Right atrium auricular region (tissue), 2 donors: Measurements from ENCODE around the gene VEZT. TPM values are rescaled to one million over a fixed set of nuclear protein-coding genes. Genes with fewer than 3 reads are reported as not detected.

Experiments
- DNase-seq: peaks from one replicate; pipeline ENCODE4 v3.0.0-alpha.2; 2019; ENCODE audit warnings: low spot score
- H3K27ac ChIP-seq, 2 donors: fragments of 200-600 bp; sonication (generic); 1 replicate in 1 of 2; 2 replicates in 1 of 2; pipeline ENCODE4 v1.5.1; 2016 to 2019
- H3K27me3 ChIP-seq, 2 donors: fragments of 200-600 bp; sonication (generic); one replicate each; pipeline versions ENCODE4 v1.5.1 to v1.6.0; 2017 to 2019
- H3K36me3 ChIP-seq: fragments of 200-600 bp; sonication (generic); one replicate; pipeline ENCODE4 v1.5.1; 2016
- H3K4me1 ChIP-seq, 2 donors: fragments of 200-600 bp; sonication (generic); one replicate each; pipeline versions ENCODE4 v1.5.1 to v1.6.0; 2017 to 2019
- H3K4me3 ChIP-seq, 2 donors: fragments of 200-600 bp; sonication (generic); 1 replicate in 1 of 2; 2 replicates in 1 of 2; pipeline ENCODE4 v1.5.1; 2017 to 2019; ENCODE audit warnings: mild to moderate bottlenecking in 1 of 2, moderate library complexity in 1 of 2
- H3K9me3 ChIP-seq, 2 donors: fragments of 200-600 bp; sonication (generic); one replicate each; pipeline ENCODE4 v1.5.1; 2019
- total RNA-seq, 2 donors: library from RNA; depleted of rRNA; stranded (reverse); fragments of >200 nt; gene quantifications; one replicate each; pipeline ENCODE4 v1.1.0, GENCODE V29; 2016
- TF ChIP-seq, protein P1 (sequence below), 2 donors: fragments of 200-600 bp; sonication (generic); IDR thresholded peaks; one replicate each; pipeline ENCODE4 v1.5.1; 2019; ENCODE audit warnings: antibody characterized with exemption in 2 of 2

VEZT gene
- total RNA-seq, 2 donors from 2014 or later: 66.6 to 69.8 TPM

GRCh38 chr12:95258803-95259202 is 41.2 kb downstream of the VEZT start:
- H3K9me3 ChIP-seq: no peaks in the 10 kb centered on the region
- peaks cover 47% of the 10 kb centered on the region for H3K36me3 ChIP-seq
- no peak overlapping the region for H3K27ac ChIP-seq
- no peak for DNase-seq
- no peak overlapping the region for H3K4me3 ChIP-seq
- TF ChIP-seq, protein P1, sequence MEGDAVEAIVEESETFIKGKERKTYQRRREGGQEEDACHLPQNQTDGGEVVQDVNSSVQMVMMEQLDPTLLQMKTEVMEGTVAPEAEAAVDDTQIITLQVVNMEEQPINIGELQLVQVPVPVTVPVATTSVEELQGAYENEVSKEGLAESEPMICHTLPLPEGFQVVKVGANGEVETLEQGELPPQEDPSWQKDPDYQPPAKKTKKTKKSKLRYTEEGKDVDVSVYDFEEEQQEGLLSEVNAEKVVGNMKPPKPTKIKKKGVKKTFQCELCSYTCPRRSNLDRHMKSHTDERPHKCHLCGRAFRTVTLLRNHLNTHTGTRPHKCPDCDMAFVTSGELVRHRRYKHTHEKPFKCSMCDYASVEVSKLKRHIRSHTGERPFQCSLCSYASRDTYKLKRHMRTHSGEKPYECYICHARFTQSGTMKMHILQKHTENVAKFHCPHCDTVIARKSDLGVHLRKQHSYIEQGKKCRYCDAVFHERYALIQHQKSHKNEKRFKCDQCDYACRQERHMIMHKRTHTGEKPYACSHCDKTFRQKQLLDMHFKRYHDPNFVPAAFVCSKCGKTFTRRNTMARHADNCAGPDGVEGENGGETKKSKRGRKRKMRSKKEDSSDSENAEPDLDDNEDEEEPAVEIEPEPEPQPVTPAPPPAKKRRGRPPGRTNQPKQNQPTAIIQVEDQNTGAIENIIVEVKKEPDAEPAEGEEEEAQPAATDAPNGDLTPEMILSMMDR (IDR thresholded peaks at IDR 0.05): no peak
- peaks cover 0 to 28% of the 10 kb centered on the region in 2 donors for H3K4me1 ChIP-seq
- no peaks in the 10 kb centered on the region for H3K27me3 ChIP-seq

DNA sequence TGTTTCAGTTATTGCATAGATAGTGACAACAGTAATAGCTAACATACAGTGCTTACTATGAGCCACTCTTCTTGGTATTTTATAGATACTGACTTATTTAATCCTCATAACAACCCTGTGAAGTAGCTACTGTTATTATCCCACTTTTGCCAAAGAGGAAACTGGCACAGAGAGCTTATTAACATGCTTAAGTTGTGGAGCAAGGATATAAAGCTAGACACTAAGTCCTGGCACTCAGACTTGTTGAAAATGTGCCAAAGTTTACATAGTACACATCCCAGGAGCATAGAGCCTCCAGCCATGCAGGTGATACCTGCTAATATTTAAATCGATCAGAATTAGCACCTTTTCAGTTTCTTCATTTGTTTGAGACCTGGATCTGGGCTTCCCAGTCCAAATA is 41.8 kb downstream of the VEZT start:
- H3K36me3 ChIP-seq: peaks cover 50% of the 10 kb centered on the region
- peaks cover 0 to 28% of the 10 kb centered on the region in 2 donors for H3K4me1 ChIP-seq
- H3K4me3 ChIP-seq: no peak overlapping the region
- no peaks in the 10 kb centered on the region for H3K27me3 ChIP-seq
- H3K9me3 ChIP-seq: no peaks in the 10 kb centered on the region
- H3K27ac ChIP-seq: no peak overlapping the region
- DNase-seq: no peak
- TF ChIP-seq, protein P1 (IDR thresholded peaks at IDR 0.05): no peak

DNA sequence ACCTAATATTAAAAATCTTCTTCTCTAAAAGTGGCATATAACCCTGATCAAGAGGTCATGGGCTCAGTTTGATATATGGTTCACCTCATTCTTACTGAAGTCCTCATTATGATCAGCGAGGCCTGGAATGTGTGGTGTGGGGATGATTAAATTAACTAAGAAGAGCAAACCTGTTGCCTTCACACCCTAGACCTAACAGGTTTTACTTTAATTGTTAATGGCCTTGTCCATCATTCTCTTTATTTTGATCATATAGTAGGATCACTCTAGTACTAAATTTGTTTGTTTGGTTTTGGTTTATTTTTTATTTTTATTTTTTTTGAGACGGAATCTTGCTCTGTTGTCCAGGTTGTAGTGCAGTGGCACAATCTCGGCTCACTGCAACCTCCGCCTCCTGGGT is 43.5 kb downstream of the VEZT start:
- Histone ChIP-seq H3K4me1 (peaks cover 0 to 33% of the 10 kb centered on the region in 2 donors), H3K36me3 (peaks cover 34% of the 10 kb centered on the region)
- TF ChIP-seq, protein P1 (IDR thresholded peaks at IDR 0.05): no peak

DNA sequence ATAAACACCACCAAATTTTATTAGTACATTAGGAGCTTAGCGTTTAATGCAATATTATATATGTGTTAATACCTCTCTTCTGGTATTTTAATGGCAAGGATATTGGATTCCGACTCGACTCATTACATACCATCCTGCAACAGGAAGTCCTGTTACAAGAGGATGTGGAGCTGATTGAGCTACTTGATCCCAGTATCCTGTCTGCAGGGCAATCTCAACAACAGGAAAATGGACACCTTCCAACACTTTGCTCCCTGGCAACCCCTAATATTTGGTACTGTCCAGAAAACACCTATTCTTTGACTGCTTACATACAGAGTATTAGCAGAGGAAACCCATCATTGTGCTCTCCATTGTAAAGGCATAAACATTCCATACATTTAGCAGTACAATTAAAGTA is 45.2 kb downstream of the VEZT start:
- H3K9me3 ChIP-seq: no peaks in the 10 kb centered on the region
- no peaks in the 10 kb centered on the region for H3K27me3 ChIP-seq
- H3K4me3 ChIP-seq: no peak overlapping the region
- no peak overlapping the region for H3K27ac ChIP-seq
- H3K4me1 ChIP-seq: peaks cover 0 to 33% of the 10 kb centered on the region in 2 donors
- TF ChIP-seq, protein P1 (IDR thresholded peaks at IDR 0.05): no peak
- DNase-seq: no peak
- H3K36me3 ChIP-seq: peaks cover 30% of the 10 kb centered on the region

More for the DNA sequence above, 43.5 kb downstream of the VEZT start:
- Histone ChIP-seq H3K4me3 (no peak overlapping the region), H3K27ac (no peak overlapping the region), H3K9me3 (no peaks in the 10 kb centered on the region), H3K27me3 (no peaks in the 10 kb centered on the region)
- no peak for DNase-seq

- Histone ChIP-seq H3K36me3 (peaks cover 41% of the 10 kb centered on the region), H3K9me3 (no peaks in the 10 kb centered on the region), H3K27ac (peak overlapping the region in 1 of 2 donors; percentile 45), H3K27me3 (no peaks in the 10 kb centered on the region), H3K4me1 (peaks cover 0 to 18% of the 10 kb centered on the region in 2 donors), H3K4me3 (no peak overlapping the region)
- no peak for DNase-seq
- TF ChIP-seq, protein P1 (IDR thresholded peaks at IDR 0.05): no peak
These were observed 48.2 kb downstream of the VEZT start for GRCh38 chr12:95265765-95266164.

GRCh38 chr12:95266254-95266653 is 48.6 kb downstream of the VEZT start:
- peaks cover 41% of the 10 kb centered on the region for H3K36me3 ChIP-seq
- TF ChIP-seq, protein P1 (IDR thresholded peaks at IDR 0.05): no peak
- H3K4me3 ChIP-seq: no peak overlapping the region
- H3K27me3 ChIP-seq: no peaks in the 10 kb centered on the region
- H3K27ac ChIP-seq: peak overlapping the region in 1 of 2 donors; percentile 45
- no peaks in the 10 kb centered on the region for H3K9me3 ChIP-seq
- no peak for DNase-seq
- H3K4me1 ChIP-seq: peaks cover 0 to 18% of the 10 kb centered on the region in 2 donors
